Breast epithelium (tissue), 4 donors: ENCODE results near the gene FBLN1. TPM values are rescaled to one million over a fixed set of nuclear protein-coding genes. Genes with fewer than 3 reads are reported as not detected.

Experiments
- DNase-seq, 2 donors: peaks; one replicate each; pipeline ENCODE4 v3.0.0-alpha.2; 2019; ENCODE audit warnings: low spot score in 2 of 2
- H3K27ac ChIP-seq, 2 donors: fragments of 200-600 bp; sonication (generic) in 1 of 2; one replicate each; pipeline ENCODE4 v1.5.1; 2016 to 2019; ENCODE audit warnings: mild to moderate bottlenecking in 1 of 2
- H3K27me3 ChIP-seq, 2 donors: fragments of 200-600 bp; sonication (generic) in 1 of 2; one replicate each; pipeline versions ENCODE4 v1.5.1 to v1.6.0; 2017 to 2019; ENCODE audit warnings: control low read depth in 1 of 2, mild to moderate bottlenecking in 1 of 2
- H3K36me3 ChIP-seq: fragments of 200-600 bp; one replicate; pipeline ENCODE4 v1.5.1; 2019
- H3K4me1 ChIP-seq, 2 donors: fragments of 200-600 bp; sonication (generic); one replicate each; pipeline ENCODE4 v1.5.1; 2016 to 2019; ENCODE audit warnings: control low read depth in 1 of 2
- H3K4me3 ChIP-seq, 3 donors: fragments of 200-600 bp; sonication (generic); 1 replicate in 2 of 3; 2 replicates in 1 of 3; pipeline ENCODE4 v1.5.1; 2016 to 2019; ENCODE audit warnings: mild to moderate bottlenecking in 3 of 3, moderate library complexity in 2 of 3
- H3K9me3 ChIP-seq, 2 donors: fragments of 200-600 bp; sonication (generic) in 1 of 2; one replicate each; pipeline ENCODE4 v1.5.1; 2016 to 2019; ENCODE audit warnings: control low read depth in 1 of 2
- CTCF ChIP-seq, 3 donors: fragments of 450-650 bp; IDR thresholded peaks; one replicate each; pipeline ENCODE4 v1.5.1; 2016 to 2017; ENCODE audit warnings: antibody characterized with exemption in 3 of 3, mild to moderate bottlenecking in 3 of 3, moderate library complexity in 3 of 3
- POLR2A ChIP-seq: fragments of 450-650 bp; IDR thresholded peaks from one replicate; pipeline ENCODE4 v1.6.1; 2016; ENCODE audit warnings: antibody characterized with exemption, mild to moderate bottlenecking, moderate library complexity
- POLR2AphosphoS5 ChIP-seq, 3 donors: sonication (generic); formaldehyde crosslinking; IDR thresholded peaks; one replicate each; pipeline ENCODE4 v1.6.1; 2017; ENCODE audit warnings: antibody characterized with exemption in 3 of 3
- intact Hi-C: fragments of 100-400 bp; cut with DNase I; formaldehyde crosslinking; loops from one replicate; pipeline ENCODE4 v1.15.1; 2023; ENCODE audit warnings: low total_unique reads
- total RNA-seq, 3 donors: library from RNA; depleted of rRNA; stranded (reverse); fragments of >200 nt; gene quantifications; one replicate each; pipeline ENCODE4 v1.1.0, GENCODE V29; 2016

The FBLN1 gene
- total RNA-seq, 3 donors from 2014 or later: 115 to 293 (median 267) TPM

- intact Hi-C loops: no loop called here
- H3K9me3 ChIP-seq: no peaks in the 10 kb centered on the region
- H3K27me3 ChIP-seq: no peaks in the 10 kb centered on the region
- H3K27ac ChIP-seq: peak overlapping the region; percentile 35 to 72
- H3K4me3 ChIP-seq: no peak overlapping the region
- no peak for DNase-seq
- no peaks in the 10 kb centered on the region for H3K4me1 ChIP-seq
- TF ChIP-seq CTCF (IDR thresholded peaks at IDR 0.05) (no peak), POLR2AphosphoS5 (IDR thresholded peaks at IDR 0.05) (peak in 1 of 3 donors; percentile 59)
- H3K36me3 ChIP-seq: no peaks in the 10 kb centered on the region
Observed at GRCh38 chr22:45478108-45478771, 24.4 kb upstream of the FBLN1 start.

- Histone ChIP-seq H3K4me1 (no peaks in the 10 kb centered on the region), H3K27ac (no peak overlapping the region), H3K9me3 (no peaks in the 10 kb centered on the region), H3K4me3 (no peak overlapping the region), H3K27me3 (no peaks in the 10 kb centered on the region), H3K36me3 (no peaks in the 10 kb centered on the region)
- TF ChIP-seq POLR2AphosphoS5 (IDR thresholded peaks at IDR 0.05) (no peak), CTCF (IDR thresholded peaks at IDR 0.05) (no peak), POLR2A (no peak)
- intact Hi-C loops: no loop called here
- DNase-seq: no peak
Observed at GRCh38 chr22:45480717-45481116, 22.0 kb upstream of the FBLN1 start.

- Histone ChIP-seq H3K9me3 (no peaks in the 10 kb centered on the region), H3K4me3 (no peak overlapping the region), H3K4me1 (no peaks in the 10 kb centered on the region), H3K36me3 (no peaks in the 10 kb centered on the region), H3K27me3 (no peaks in the 10 kb centered on the region), H3K27ac (no peak overlapping the region)
- intact Hi-C loops: no loop called here
- no peak for DNase-seq
- no peak for TF ChIP-seq CTCF (IDR thresholded peaks at IDR 0.05)
- no peak for TF ChIP-seq POLR2AphosphoS5 (IDR thresholded peaks at IDR 0.05)
- TF ChIP-seq POLR2A: no peak
Observed at GRCh38 chr22:45481661-45482060, 21.0 kb upstream of the FBLN1 start.

- intact Hi-C loops: no loop called here
- H3K4me1 ChIP-seq: no peaks in the 10 kb centered on the region
- TF ChIP-seq POLR2A: no peak
- TF ChIP-seq CTCF (IDR thresholded peaks at IDR 0.05): no peak
- no peak for TF ChIP-seq POLR2AphosphoS5 (IDR thresholded peaks at IDR 0.05)
- no peak for DNase-seq
- no peaks in the 10 kb centered on the region for H3K27me3 ChIP-seq
- H3K9me3 ChIP-seq: no peaks in the 10 kb centered on the region
- H3K4me3 ChIP-seq: no peak overlapping the region
- H3K36me3 ChIP-seq: no peaks in the 10 kb centered on the region
- no peak overlapping the region for H3K27ac ChIP-seq
Observed at GRCh38 chr22:45482169-45482568, 20.5 kb upstream of the FBLN1 start.

- Histone ChIP-seq H3K4me3 (no peak overlapping the region), H3K4me1 (no peaks in the 10 kb centered on the region), H3K27ac (no peak overlapping the region), H3K27me3 (no peaks in the 10 kb centered on the region), H3K36me3 (no peaks in the 10 kb centered on the region), H3K9me3 (no peaks in the 10 kb centered on the region)
- DNase-seq: no peak
- TF ChIP-seq CTCF (IDR thresholded peaks at IDR 0.05) (no peak), POLR2A (no peak), POLR2AphosphoS5 (IDR thresholded peaks at IDR 0.05) (no peak)
- intact Hi-C loops: no loop called here
Observed at GRCh38 chr22:45483319-45483718, 19.4 kb upstream of the FBLN1 start.
